GM12892 (cell line): ENCODE results near the gene LDLRAD4.

ENCODE experiments used
- POLR2A ChIP-seq: IDR thresholded peaks from 2 replicates; pipeline ENCODE4 v1.6.1; 2011; ENCODE audit warnings: low read depth, low read length, control low read depth
- POLR2AphosphoS5 ChIP-seq: IDR thresholded peaks from 2 replicates; pipeline ENCODE4 v1.6.1; 2011; ENCODE audit warnings: low read depth, low read length, control low read depth
- TAF1 ChIP-seq: IDR thresholded peaks from 2 replicates; pipeline ENCODE4 v1.6.1; 2011; ENCODE audit warnings: low read depth, mild to moderate bottlenecking, control low read depth, low read length, borderline replicate concordance

DNA sequence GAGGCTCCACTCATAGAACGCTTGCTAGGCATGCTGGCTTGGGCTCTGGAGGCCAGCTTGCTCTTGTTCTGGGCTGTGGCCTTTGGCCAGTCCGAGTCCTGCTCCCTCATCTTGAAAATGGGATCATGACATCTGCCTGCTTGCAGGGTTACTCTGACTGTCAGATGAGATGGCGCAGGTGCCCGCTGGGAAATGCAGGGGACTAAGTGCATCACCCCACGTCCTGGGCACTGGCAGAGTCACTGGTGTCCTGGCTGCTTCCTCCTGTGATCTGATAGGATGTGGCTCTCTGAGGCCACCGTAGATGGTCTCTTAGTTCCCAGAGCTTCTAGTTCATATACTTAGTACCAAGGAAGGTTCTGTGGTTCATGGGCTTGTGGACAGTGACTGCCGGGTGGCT, 18.5 kb downstream of the LDLRAD4 start:
- no peak for TF ChIP-seq POLR2A
- TF ChIP-seq TAF1: no peak
- no peak for TF ChIP-seq POLR2AphosphoS5
